K562 (cell line): ENCODE measurements around the gene DENND5B. TPM values are rescaled to one million over a fixed set of nuclear protein-coding genes. Genes with fewer than 3 reads are reported as not detected.
A peak's percentile ranks its signal among the peaks of the same experiment; 100 is the strongest.

Experiments used
- ATAC-seq: fragments of 200-7000 bp; cut with Tn5 transposase; 3 replicates; pipeline ENCODE4 v1.9.1; 2020; ENCODE audit warnings: moderate library complexity
- BruUV-seq: library from RNA; stranded (reverse); fragments of 400-500 nt; replicated peaks from 2 replicates; lab custom pipeline; 2021; lab: Mats Ljungman, UMichigan
- CTCF ChIA-PET: fragments of 300-600 bp; formaldehyde crosslinking; extraction: SDS; loops from one replicate; lab custom pipeline; 2021; ENCODE audit warnings: low intra/inter-chr PET ratio; lab: Yijun Ruan, JAX
- POLR2A ChIA-PET: fragments of 300-600, 350-650 bp; sonication (Branson Sonifier 250); formaldehyde crosslinking; extraction: SDS; loops from one replicate; lab custom pipeline; 2021; ENCODE audit warnings: antibody characterized with exemption, inconsistent platforms; lab: Yijun Ruan, JAX
- DNase-seq, 4 experiments: peaks; one replicate each; pipeline versions ENCODE4 v3.0.0 to v3.0.0-alpha.2; 2011 to 2018; ENCODE audit warnings: low spot score in 3 of 4, mixed read lengths in 3 of 4; ENCODE audit errors: extremely low read depth in 1 of 4
- FAIRE-seq: peaks from 2 replicates; lab custom pipeline; 2011; peaks lifted over from hg19 to GRCh38; lab: Jason Lieb, UNC
- H2AFZ ChIP-seq: 2 replicates; pipeline ENCODE4 v1.6.0; 2011; ENCODE audit warnings: low read depth, low read length, control low read depth, inconsistent platforms
- H3K27ac ChIP-seq: fragments of 200-600 bp; 3 replicates; pipeline ENCODE4 v1.8.0; 2011; ENCODE audit warnings: low read depth, mild to moderate bottlenecking, control low read depth, inconsistent platforms, low read length, moderate library complexity, mixed read lengths; ENCODE audit errors: extremely low read depth
- H3K27me3 ChIP-seq, 2 experiments: fragments of 300-600 bp in 1 of 2; 2 replicates in 1 of 2; 3 replicates in 1 of 2; pipeline versions ENCODE4 v1.6.0 to v1.8.0; 2011; ENCODE audit warnings: inconsistent platforms in 2 of 2, low read length in 2 of 2, mild to moderate bottlenecking in 1 of 2, mixed read lengths in 1 of 2, moderate library complexity in 1 of 2; ENCODE audit not compliant: control insufficient read depth in 2 of 2, insufficient read depth in 2 of 2
- H3K36me3 ChIP-seq: fragments of 300-600 bp; 3 replicates; pipeline ENCODE4 v1.8.0; 2011; ENCODE audit warnings: mild to moderate bottlenecking, low read length, inconsistent platforms; ENCODE audit not compliant: control insufficient read depth, insufficient read depth
- H3K4me1 ChIP-seq, 2 experiments: fragments of 200-600 bp in 1 of 2; replicated peaks in 1 of 2; 2 replicates in 1 of 2; 3 replicates in 1 of 2; pipeline versions ENCODE4 v1.5.1 to v1.8.0; 2011; ENCODE audit warnings: inconsistent platforms in 2 of 2, low read length in 2 of 2, mild to moderate bottlenecking in 1 of 2, mixed read lengths in 1 of 2, moderate library complexity in 1 of 2; ENCODE audit not compliant: control insufficient read depth in 2 of 2, insufficient read depth in 2 of 2
- H3K4me2 ChIP-seq: 2 replicates; pipeline ENCODE4 v1.6.1; 2011; ENCODE audit warnings: low read length, control low read depth, inconsistent platforms, mixed read lengths; ENCODE audit not compliant: insufficient read depth
- H3K4me3 ChIP-seq: fragments of 200-600 bp; sonication (generic), shearing (Covaris generic); 2 replicates; pipeline ENCODE4 v1.5.1; 2016; ENCODE audit warnings: control low read depth, inconsistent platforms
- H3K79me2 ChIP-seq: fragments of 200-600 bp; 3 replicates; pipeline ENCODE4 v1.8.0; 2011; ENCODE audit warnings: low read length, inconsistent platforms; ENCODE audit not compliant: control insufficient read depth, insufficient read depth
- H3K9ac ChIP-seq, 2 experiments: 2 replicates each; pipeline versions ENCODE4 v1.6.0 to v1.6.1; 2011; ENCODE audit warnings: low read depth in 2 of 2, low read length in 2 of 2, control low read depth in 1 of 2, inconsistent platforms in 1 of 2, mild to moderate bottlenecking in 1 of 2, mixed read lengths in 1 of 2; ENCODE audit not compliant: insufficient read depth in 1 of 2
- H3K9me1 ChIP-seq: one replicate; pipeline ENCODE4 v1.6.0; 2011; ENCODE audit warnings: inconsistent platforms, mild to moderate bottlenecking, low read length, moderate library complexity; ENCODE audit not compliant: control insufficient read depth, insufficient read depth
- H3K9me3 ChIP-seq: replicated peaks from 2 replicates; pipeline ENCODE4 v1.5.1; 2011; ENCODE audit warnings: low read depth, low read length, inconsistent platforms; ENCODE audit not compliant: control insufficient read depth, insufficient read depth
- H4K20me1 ChIP-seq: replicated peaks from 2 replicates; pipeline ENCODE4 v1.6.1; 2011; ENCODE audit warnings: low read length, inconsistent platforms, mixed read lengths; ENCODE audit not compliant: control insufficient read depth, insufficient read depth
- MEIS2 ChIP-seq: fragments of 450-650 bp; IDR thresholded peaks from 2 replicates; pipeline ENCODE4 v1.6.1; 2014; ENCODE audit warnings: mild to moderate bottlenecking; ENCODE audit not compliant: partially characterized antibody
- NFATC3 ChIP-seq: fragments of 450-650 bp; IDR thresholded peaks from 2 replicates; pipeline ENCODE4 v1.6.1; 2017; ENCODE audit warnings: mild to moderate bottlenecking
- TFAM ChIP-seq: fragments of 250-450 bp; sonication (Bioruptor Pico); conservative IDR thresholded peaks from 2 replicates; pipeline ENCODE4 v1.5.0; 2021; ENCODE audit warnings: mild to moderate bottlenecking, moderate library complexity
- ZNF134 ChIP-seq: fragments of 250-450 bp; sonication (Bioruptor Pico); conservative IDR thresholded peaks from 2 replicates; pipeline ENCODE4 v1.4.0; 2020
- WGBS: fragments of 100-300 bp; shearing (Covaris generic); methylation state at CpG from one replicate; pipeline ENCODE4 v1.1.6; 2016; ENCODE audit warnings: low coverage, mixed read lengths; ENCODE audit not compliant: insufficient coverage; ENCODE audit errors: missing lambda C conversion rate; 5-methylcytosine and 5-hydroxymethylcytosine counted together
- in situ Hi-C: fragments of 300-500 bp; cut with MboI; formaldehyde crosslinking; loops from 4 replicates; pipeline ENCODE4 v1.15.0; 2018; ENCODE audit warnings: inconsistent platforms, mixed read lengths
- intact Hi-C: fragments of 100-400 bp; cut with micrococcal nuclease; formaldehyde crosslinking; loops from 2 replicates; pipeline ENCODE4 v1.14.2; 2022
- polyA plus RNA-seq, 8 experiments: library from polyadenylated mRNA; depleted of rRNA in 4 of 8; stranded (reverse) in 5 of 8; unstranded in 3 of 8; fragments of >200 nt; fragmentation: Nextera tagmentation in 2 of 8; fragmentation: Illumina TruSeq in 1 of 8; extraction: Ambion mirVana in 2 of 8; extraction: Trizol in 1 of 8; gene quantifications; 2 replicates each; pipeline versions ENCODE4 v1.2.1 to v1.2.3, GENCODE V29; 2011 to 2014; ENCODE audit warnings: inconsistent platforms in 1 of 8, missing spikeins in 1 of 8
- total RNA-seq, 7 experiments: library from RNA; depleted of rRNA in 6 of 7; stranded (reverse); fragments of >200 nt in 6 of 7; fragmentation: Illumina TruSeq in 2 of 7; extraction: Trizol in 2 of 7; gene quantifications; 2 replicates each; pipeline versions ENCODE4 v1.2.1 to v1.2.3, GENCODE V29; 2011 to 2021; ENCODE audit warnings: low replicate concordance in 1 of 7
- TF ChIP-seq, protein P1 (sequence below), 2 experiments: IDR thresholded peaks in 1 of 2; conservative IDR thresholded peaks in 1 of 2; 2 replicates each; pipeline ENCODE4 v1.6.1; 2016; ENCODE audit warnings: low read depth in 2 of 2, mild to moderate bottlenecking in 1 of 2, missing compliant biosample characterization in 1 of 2, missing genetic modification characterization in 1 of 2, moderate library complexity in 1 of 2
- TF ChIP-seq, protein P2 (sequence below): fragments of 450-650 bp; IDR thresholded peaks from 2 replicates; pipeline ENCODE4 v1.6.1; 2016
- TF ChIP-seq, protein P3 (sequence below): sonication (generic); formaldehyde crosslinking; IDR thresholded peaks from 2 replicates; pipeline ENCODE4 v1.8.1; 2022; ENCODE audit warnings: missing genetic modification reagents
- TF ChIP-seq, protein P4 (sequence below): fragments of 250-450 bp; sonication (Bioruptor Pico); IDR thresholded peaks from 2 replicates; pipeline ENCODE4 v1.8.0; 2021; ENCODE audit warnings: moderate library complexity, mild to moderate bottlenecking, inconsistent platforms
- TF ChIP-seq, protein P5 (sequence below): fragments of 250-450 bp; sonication (Bioruptor Pico); IDR thresholded peaks from 2 replicates; pipeline ENCODE4 v1.4.0; 2020; ENCODE audit warnings: mild to moderate bottlenecking

Gene DENND5B
- total and polyA plus RNA-seq, 9 of the 15 experiments (the other 6 are each of a cell fraction or from before 2014, with no cell fraction given) = 0.99 to 6.0 (median 3.6) TPM

DNA sequence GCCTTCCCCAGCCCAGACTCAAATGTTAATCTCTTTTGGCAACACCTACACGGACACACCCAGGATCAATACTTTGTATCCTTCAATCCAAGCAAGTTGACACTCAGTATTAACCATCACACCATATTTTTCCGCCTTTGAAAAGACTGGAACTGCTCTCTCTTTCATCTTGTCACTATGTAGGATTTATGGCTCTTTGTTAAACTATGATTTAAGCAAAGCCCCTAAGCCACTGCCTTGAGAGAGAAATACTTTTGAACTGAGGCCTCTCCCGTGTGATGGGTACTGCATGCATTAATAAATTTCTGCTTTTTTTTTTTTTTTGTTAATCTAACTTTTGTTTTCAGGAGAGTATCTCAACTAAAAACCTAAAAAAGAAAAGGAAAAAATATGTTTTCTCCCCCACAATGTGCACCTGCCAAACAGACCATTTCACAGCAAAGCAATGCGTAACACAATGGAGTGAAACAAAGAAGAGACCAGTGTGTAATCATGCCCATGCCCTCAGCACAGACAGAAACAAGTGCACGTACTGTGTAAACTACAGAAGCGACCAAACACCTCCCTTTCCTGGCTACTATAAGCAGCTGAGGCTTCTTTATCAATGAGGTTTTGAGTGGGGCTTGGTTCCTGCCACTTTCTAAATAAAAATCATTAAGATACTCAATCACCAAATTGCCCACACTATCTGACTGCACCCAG lies 40.2 kb upstream of the DENND5B start:
- no peaks in the 10 kb centered on the region for H3K9me1 ChIP-seq
- no peak for TF ChIP-seq TFAM (CRISPR knock-in tag)
- TF ChIP-seq, protein P1, sequence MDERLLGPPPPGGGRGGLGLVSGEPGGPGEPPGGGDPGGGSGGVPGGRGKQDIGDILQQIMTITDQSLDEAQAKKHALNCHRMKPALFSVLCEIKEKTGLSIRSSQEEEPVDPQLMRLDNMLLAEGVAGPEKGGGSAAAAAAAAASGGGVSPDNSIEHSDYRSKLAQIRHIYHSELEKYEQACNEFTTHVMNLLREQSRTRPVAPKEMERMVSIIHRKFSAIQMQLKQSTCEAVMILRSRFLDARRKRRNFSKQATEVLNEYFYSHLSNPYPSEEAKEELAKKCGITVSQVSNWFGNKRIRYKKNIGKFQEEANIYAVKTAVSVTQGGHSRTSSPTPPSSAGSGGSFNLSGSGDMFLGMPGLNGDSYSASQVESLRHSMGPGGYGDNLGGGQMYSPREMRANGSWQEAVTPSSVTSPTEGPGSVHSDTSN (CRISPR knock-in tag; IDR thresholded peaks at IDR 0.05; ENCODE audit: low read depth) = no peak
- TF ChIP-seq, protein P1 (tag; conservative IDR thresholded peaks at IDR 0.05; ENCODE audit: low read depth) = peak; percentile 23
- TF ChIP-seq ZNF134 (CRISPR knock-in tag) = no peak
- TF ChIP-seq, protein P2, sequence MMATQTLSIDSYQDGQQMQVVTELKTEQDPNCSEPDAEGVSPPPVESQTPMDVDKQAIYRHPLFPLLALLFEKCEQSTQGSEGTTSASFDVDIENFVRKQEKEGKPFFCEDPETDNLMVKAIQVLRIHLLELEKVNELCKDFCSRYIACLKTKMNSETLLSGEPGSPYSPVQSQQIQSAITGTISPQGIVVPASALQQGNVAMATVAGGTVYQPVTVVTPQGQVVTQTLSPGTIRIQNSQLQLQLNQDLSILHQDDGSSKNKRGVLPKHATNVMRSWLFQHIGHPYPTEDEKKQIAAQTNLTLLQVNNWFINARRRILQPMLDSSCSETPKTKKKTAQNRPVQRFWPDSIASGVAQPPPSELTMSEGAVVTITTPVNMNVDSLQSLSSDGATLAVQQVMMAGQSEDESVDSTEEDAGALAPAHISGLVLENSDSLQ = 0 out of 2 replicates have a peak, but pooled peaks have one; percentile 30
- TF ChIP-seq, protein P3, sequence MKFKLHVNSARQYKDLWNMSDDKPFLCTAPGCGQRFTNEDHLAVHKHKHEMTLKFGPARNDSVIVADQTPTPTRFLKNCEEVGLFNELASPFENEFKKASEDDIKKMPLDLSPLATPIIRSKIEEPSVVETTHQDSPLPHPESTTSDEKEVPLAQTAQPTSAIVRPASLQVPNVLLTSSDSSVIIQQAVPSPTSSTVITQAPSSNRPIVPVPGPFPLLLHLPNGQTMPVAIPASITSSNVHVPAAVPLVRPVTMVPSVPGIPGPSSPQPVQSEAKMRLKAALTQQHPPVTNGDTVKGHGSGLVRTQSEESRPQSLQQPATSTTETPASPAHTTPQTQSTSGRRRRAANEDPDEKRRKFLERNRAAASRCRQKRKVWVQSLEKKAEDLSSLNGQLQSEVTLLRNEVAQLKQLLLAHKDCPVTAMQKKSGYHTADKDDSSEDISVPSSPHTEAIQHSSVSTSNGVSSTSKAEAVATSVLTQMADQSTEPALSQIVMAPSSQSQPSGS (CRISPR knock-in tag) = no peak
- TF ChIP-seq, protein P4, sequence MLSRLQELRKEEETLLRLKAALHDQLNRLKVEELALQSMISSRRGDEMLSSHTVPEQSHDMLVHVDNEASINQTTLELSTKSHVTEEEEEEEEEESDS (CRISPR knock-in tag) = no peak
- TF ChIP-seq MEIS2 = peak; percentile 52
- TF ChIP-seq, protein P5, sequence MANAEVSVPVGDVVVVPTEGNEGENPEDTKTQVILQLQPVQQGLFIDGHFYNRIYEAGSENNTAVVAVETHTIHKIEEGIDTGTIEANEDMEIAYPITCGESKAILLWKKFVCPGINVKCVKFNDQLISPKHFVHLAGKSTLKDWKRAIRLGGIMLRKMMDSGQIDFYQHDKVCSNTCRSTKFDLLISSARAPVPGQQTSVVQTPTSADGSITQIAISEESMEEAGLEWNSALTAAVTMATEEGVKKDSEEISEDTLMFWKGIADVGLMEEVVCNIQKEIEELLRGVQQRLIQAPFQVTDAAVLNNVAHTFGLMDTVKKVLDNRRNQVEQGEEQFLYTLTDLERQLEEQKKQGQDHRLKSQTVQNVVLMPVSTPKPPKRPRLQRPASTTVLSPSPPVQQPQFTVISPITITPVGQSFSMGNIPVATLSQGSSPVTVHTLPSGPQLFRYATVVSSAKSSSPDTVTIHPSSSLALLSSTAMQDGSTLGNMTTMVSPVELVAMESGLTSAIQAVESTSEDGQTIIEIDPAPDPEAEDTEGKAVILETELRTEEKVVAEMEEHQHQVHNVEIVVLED (CRISPR knock-in tag) = no peak
- TF ChIP-seq NFATC3 = no peak
- BruUV-seq = no TSS peak
- peaks cover 0 to 10% of the 10 kb centered on the region in 2 experiments; a peak in 4 of 5 replicates for H3K4me1 ChIP-seq
- no peaks in the 10 kb centered on the region for H3K36me3 ChIP-seq
- DNase-seq = no peak
- ATAC-seq = no peak
- no peak for FAIRE-seq
- intact Hi-C loops (loop anchor here (2.0 to 10.0 kb wide), 4 partner anchors 30 to 306 kb away; partner anchors contain the start of gene SINHCAF), in situ Hi-C loops (loop anchor here (5.0 kb wide), 1 partner anchor 384 kb away; no protein-coding TSS in a partner anchor)
- ChIA-PET POLR2A (interaction anchor here (0.6 kb wide), 1 partner anchor 1202 kb away, joined by 4 read pairs; no protein-coding TSS in a partner anchor), CTCF (no interaction called here)
- no peak overlapping the region for H3K4me2 ChIP-seq
- no peak overlapping the region for H3K27ac ChIP-seq
- no peaks in the 10 kb centered on the region for H3K27me3 ChIP-seq
- H3K9me3 ChIP-seq = no peaks in the 10 kb centered on the region
- H3K9ac ChIP-seq = no peak overlapping the region
- no peak overlapping the region for H2AFZ ChIP-seq
- H3K79me2 ChIP-seq = no peaks in the 10 kb centered on the region
- H4K20me1 ChIP-seq = no peaks in the 10 kb centered on the region
- no peak overlapping the region for H3K4me3 ChIP-seq
- 34% methylated on average over 6 of the region's 6 CpGs for WGBS
